ENCODE measurements around the gene CFAP61.
"Not testable (repeated sequence)": the region's sequence is repeated elsewhere in the genome, so short reads cannot be mapped to it uniquely, and the experiment has no call there.

CFAP61 gene

DNA sequence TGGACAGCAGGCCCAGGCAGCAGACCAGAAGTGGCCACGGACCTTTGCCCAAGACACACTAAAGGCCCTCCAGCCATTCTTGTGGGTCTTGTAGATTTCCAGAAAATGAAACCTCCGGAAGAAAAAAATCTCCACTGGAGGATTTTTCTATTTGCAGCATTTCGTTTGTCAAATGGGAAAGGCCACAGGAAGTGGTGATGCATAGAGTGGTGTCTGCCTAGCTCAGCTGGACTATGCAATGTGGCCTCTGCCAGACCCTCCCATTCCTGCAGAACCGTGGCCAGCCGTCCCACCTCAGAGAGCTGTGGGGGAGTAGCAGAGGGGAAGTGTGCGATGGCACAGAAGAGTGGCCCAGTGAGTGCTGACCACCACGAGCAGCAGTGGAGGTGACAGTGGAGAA is 291.6 kb downstream of the CFAP61 start:
- Histone ChIP-seq H2AFZ (ENCODE audit: low read depth, low read length) (no peak overlapping the region), H4K20me1 (ENCODE audit: insufficient read depth, low read length) (no peaks in the 10 kb centered on the region), H3K4me3 (ENCODE audit: low read length) (no peak overlapping the region), H3K79me2 (ENCODE audit: low read length) (no peaks in the 10 kb centered on the region), H3K27me3 (ENCODE audit: low read depth, low read length) (peaks cover 7% of the 10 kb centered on the region), H3K9ac (ENCODE audit: low read length) (no peak overlapping the region), H3K4me1 (ENCODE audit: low read length) (no peaks in the 10 kb centered on the region), H3K36me3 (replicated peaks; ENCODE audit: low read depth, low read length) (no peaks in the 10 kb centered on the region), H3K9me3 (ENCODE audit: insufficient read depth, low read length) (no peaks in the 10 kb centered on the region), H3K27ac (ENCODE audit: low read length) (no peak overlapping the region), H3K4me2 (ENCODE audit: low read length) (no peak overlapping the region)
- TF ChIP-seq, protein P1, sequence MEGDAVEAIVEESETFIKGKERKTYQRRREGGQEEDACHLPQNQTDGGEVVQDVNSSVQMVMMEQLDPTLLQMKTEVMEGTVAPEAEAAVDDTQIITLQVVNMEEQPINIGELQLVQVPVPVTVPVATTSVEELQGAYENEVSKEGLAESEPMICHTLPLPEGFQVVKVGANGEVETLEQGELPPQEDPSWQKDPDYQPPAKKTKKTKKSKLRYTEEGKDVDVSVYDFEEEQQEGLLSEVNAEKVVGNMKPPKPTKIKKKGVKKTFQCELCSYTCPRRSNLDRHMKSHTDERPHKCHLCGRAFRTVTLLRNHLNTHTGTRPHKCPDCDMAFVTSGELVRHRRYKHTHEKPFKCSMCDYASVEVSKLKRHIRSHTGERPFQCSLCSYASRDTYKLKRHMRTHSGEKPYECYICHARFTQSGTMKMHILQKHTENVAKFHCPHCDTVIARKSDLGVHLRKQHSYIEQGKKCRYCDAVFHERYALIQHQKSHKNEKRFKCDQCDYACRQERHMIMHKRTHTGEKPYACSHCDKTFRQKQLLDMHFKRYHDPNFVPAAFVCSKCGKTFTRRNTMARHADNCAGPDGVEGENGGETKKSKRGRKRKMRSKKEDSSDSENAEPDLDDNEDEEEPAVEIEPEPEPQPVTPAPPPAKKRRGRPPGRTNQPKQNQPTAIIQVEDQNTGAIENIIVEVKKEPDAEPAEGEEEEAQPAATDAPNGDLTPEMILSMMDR (IDR thresholded peaks at IDR 0.05; ENCODE audit: low read depth, low read length), result no peak
- no peak for TF ChIP-seq EZH2phosphoT487 (IDR thresholded peaks at IDR 0.05; ENCODE audit: low read depth)

DNA sequence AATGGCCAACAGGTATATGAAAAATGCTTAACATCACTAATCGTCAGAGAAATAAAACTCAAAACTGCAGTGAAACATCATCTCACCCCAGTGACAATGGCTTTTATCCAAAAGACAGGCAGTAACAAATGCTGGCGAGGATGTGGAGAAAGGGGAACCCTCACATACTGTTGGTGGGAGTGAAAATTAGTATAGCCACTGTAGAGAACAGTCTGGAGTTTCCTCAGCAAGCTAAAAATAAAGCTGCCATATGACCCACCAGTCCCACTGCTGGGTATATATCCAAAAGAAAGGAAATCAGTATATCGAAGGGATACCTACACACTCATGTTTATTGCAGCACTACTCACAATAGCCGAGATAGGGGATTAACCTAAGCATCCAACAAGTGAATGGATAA is 292.1 kb downstream of the CFAP61 start:
- Histone ChIP-seq H3K27me3 (ENCODE audit: low read depth, low read length) (peaks cover 7% of the 10 kb centered on the region), H3K9ac (ENCODE audit: low read length) (no peak overlapping the region), H3K4me3 (ENCODE audit: low read length) (no peak overlapping the region), H3K9me3 (ENCODE audit: insufficient read depth, low read length) (no peaks in the 10 kb centered on the region), H3K27ac (ENCODE audit: low read length) (no peak overlapping the region), H3K4me2 (ENCODE audit: low read length) (no peak overlapping the region), H4K20me1 (ENCODE audit: insufficient read depth, low read length) (no peaks in the 10 kb centered on the region), H3K79me2 (ENCODE audit: low read length) (no peaks in the 10 kb centered on the region), H2AFZ (ENCODE audit: low read depth, low read length) (no peak overlapping the region), H3K36me3 (replicated peaks; ENCODE audit: low read depth, low read length) (no peaks in the 10 kb centered on the region), H3K4me1 (ENCODE audit: low read length) (no peaks in the 10 kb centered on the region)
- TF ChIP-seq, protein P1 (IDR thresholded peaks at IDR 0.05; ENCODE audit: low read depth, low read length), result no peak
- TF ChIP-seq EZH2phosphoT487 (IDR thresholded peaks at IDR 0.05; ENCODE audit: low read depth), result no peak

DNA sequence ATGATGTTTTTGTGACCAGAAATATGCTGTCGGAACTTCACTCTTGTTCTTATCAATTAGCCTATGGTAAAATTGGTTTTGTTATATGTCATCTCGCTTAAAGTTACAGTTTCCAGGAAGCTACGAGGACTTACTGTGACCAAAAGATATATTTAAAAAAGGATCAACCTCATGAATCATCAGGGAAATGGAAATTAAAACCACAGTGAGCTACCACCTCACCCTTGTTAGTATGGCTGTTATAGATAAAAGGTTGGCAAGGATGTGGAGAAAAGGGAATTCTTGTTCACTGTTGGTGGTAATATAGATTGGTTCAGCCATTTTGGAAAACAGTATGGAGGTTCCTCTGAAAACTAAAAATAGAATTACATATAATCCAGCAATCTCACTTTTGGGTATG is 301.2 kb downstream of the CFAP61 start:
- Histone ChIP-seq H3K36me3 (replicated peaks; ENCODE audit: low read depth, low read length) (no peaks in the 10 kb centered on the region), H3K79me2 (ENCODE audit: low read length) (no peaks in the 10 kb centered on the region), H3K27me3 (ENCODE audit: low read depth, low read length) (peaks cover 18% of the 10 kb centered on the region), H2AFZ (ENCODE audit: low read depth, low read length) (no peak overlapping the region), H3K4me1 (ENCODE audit: low read length) (no peaks in the 10 kb centered on the region), H3K9ac (ENCODE audit: low read length) (no peak overlapping the region), H3K4me2 (ENCODE audit: low read length) (no peak overlapping the region), H3K4me3 (ENCODE audit: low read length) (no peak overlapping the region), H3K27ac (ENCODE audit: low read length) (no peak overlapping the region), H4K20me1 (ENCODE audit: insufficient read depth, low read length) (no peaks in the 10 kb centered on the region), H3K9me3 (ENCODE audit: insufficient read depth, low read length) (no peaks in the 10 kb centered on the region)
- TF ChIP-seq, protein P1 (IDR thresholded peaks at IDR 0.05; ENCODE audit: low read depth, low read length), result no peak
- TF ChIP-seq EZH2phosphoT487 (IDR thresholded peaks at IDR 0.05; ENCODE audit: low read depth), result no peak

DNA sequence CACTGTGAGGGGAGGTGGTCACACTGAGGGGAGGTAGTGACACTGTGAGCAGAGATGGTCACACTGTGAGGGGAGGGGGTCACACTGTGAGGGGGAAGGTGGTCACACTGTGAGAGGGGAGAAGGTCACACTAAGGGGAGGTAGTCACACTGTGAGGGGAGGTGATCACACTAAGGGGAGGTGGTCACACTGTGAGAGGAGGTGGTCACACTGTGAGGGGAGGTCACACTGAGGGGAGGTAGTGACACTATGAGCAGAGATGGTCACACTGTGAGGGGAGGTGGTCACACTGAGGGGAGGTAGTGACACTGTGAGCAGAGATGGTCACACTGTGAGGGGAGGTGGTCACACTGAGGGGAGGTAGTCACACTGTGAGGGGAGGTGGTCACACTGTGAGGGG is 303.2 kb downstream of the CFAP61 start:
- not testable (repeated sequence) for H2AFZ ChIP-seq (ENCODE audit: low read depth, low read length); H3K4me3 ChIP-seq (ENCODE audit: low read length); H3K79me2 ChIP-seq (ENCODE audit: low read length)

DNA sequence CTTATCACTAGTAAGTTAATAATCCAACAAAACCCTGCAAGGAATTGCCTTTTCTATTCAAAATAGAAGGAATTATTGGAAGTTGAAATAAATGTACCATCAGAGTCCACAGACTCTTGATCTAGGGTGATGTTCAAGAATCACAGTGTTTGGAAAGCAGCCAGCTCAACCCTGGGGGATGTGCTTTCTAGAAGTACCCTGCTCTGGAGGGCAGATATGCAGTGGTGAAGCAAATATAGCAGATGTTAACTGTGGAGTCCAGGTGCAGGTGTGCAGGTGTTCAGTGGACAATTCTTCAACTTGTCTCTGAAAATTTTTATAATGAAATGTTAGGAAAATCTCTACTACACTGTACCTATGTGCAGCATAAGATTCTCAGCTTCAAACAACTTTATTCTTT is 306.5 kb downstream of the CFAP61 start:
- Histone ChIP-seq H3K4me1 (ENCODE audit: low read length) (peaks cover 15% of the 10 kb centered on the region), H3K27ac (ENCODE audit: low read length) (no peak overlapping the region), H3K27me3 (ENCODE audit: low read depth, low read length) (peaks cover 35% of the 10 kb centered on the region), H4K20me1 (ENCODE audit: insufficient read depth, low read length) (no peaks in the 10 kb centered on the region), H3K9ac (ENCODE audit: low read length) (no peak overlapping the region), H3K4me2 (ENCODE audit: low read length) (no peak overlapping the region), H3K36me3 (replicated peaks; ENCODE audit: low read depth, low read length) (no peaks in the 10 kb centered on the region), H3K4me3 (ENCODE audit: low read length) (no peak overlapping the region), H3K79me2 (ENCODE audit: low read length) (no peaks in the 10 kb centered on the region), H2AFZ (ENCODE audit: low read depth, low read length) (no peak overlapping the region), H3K9me3 (ENCODE audit: insufficient read depth, low read length) (no peaks in the 10 kb centered on the region)
- no peak for TF ChIP-seq EZH2phosphoT487 (IDR thresholded peaks at IDR 0.05; ENCODE audit: low read depth)

More for the DNA sequence above, 303.2 kb downstream of the CFAP61 start:
- H3K27me3 ChIP-seq (ENCODE audit: low read depth, low read length), result peaks cover 25% of the 10 kb centered on the region
- H3K36me3 ChIP-seq (replicated peaks; ENCODE audit: low read depth, low read length); H3K4me2 ChIP-seq (ENCODE audit: low read length); H3K4me1 ChIP-seq (ENCODE audit: low read length); H3K9me3 ChIP-seq (ENCODE audit: insufficient read depth, low read length); H3K27ac ChIP-seq (ENCODE audit: low read length); H3K9ac ChIP-seq (ENCODE audit: low read length); H4K20me1 ChIP-seq (ENCODE audit: insufficient read depth, low read length): not testable (repeated sequence)

Measured in OCI-LY3 (cell line).